ENCODE data around the gene EIPR1.

Gene EIPR1

GRCh38 chr2:3324036-3324386 is 53.6 kb downstream of the EIPR1 start:
- DNase-seq (ENCODE audit: low spot score): no peak

GRCh38 chr2:3323360-3324035 is 54.1 kb downstream of the EIPR1 start:
- DNase-seq (ENCODE audit: low spot score): no peak

DNA sequence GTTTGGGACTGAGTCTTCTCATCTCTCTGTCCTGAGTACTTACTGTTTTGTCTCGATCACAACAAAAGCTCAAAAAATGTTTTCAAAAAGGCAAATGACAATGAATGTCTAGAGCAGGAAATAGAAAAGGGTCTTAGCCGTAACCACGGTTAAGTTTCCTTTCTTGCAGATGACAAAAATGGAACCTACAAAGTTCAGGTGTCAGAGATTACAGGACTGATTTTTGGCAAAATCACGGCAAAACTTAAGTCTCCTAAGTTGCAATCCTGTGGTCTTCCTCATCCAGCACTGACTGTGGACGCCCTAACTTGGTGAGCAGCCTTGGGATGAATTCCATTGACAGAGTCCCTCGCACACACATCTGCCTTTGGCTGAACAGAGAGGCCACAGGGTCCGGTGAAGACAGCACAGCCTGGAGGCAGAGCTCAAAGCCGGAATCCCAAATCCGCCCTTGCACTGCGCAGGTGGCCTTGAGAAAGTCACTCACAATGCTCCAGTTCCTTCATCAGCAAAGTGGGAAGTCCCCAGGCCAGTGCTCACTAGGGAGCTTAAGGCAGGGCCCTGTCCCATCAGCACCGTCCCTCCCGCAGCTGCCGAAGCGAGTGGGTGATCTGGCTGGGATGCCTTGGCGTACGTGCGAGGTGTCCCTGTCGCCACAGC is 55.2 kb downstream of the EIPR1 start:
- no peak for DNase-seq (ENCODE audit: low spot score)

- no peak for DNase-seq (ENCODE audit: low spot score)
Observed at GRCh38 chr2:3321825-3322224, 55.8 kb downstream of the EIPR1 start.

DNA sequence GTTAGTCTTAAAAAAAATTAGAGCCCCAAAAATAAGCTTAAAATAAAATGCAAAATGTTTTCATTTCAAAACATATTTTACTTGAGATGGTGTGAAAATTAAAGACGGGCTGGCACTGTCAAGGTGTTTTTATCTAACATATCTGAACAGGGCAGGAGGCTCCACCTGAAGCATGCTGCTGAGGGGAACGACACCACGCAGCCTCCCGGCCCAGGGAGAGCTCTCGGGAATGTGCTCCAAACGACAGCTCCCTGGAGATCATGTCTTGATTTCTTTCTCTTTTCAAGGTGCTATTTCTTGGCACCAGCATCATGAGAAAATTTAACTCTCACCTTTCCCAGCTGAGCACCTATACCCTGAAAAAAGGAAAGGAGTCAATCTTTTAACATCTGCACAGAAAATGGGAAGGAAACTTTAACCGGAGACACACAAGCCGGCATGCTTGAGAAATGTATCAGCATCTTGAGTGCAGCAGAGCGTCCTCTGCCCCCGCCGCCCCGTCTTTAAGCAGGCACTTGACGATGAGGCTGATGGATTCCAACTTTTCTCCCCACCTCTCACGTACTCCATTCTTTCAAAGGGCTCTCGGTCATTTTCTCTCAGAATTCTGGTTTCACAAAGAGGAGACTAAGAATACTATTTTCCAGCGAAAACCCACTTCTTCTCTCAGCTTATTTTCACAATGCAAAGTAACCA is 56.6 kb downstream of the EIPR1 start:
- no peak for DNase-seq (ENCODE audit: low spot score)

DNA sequence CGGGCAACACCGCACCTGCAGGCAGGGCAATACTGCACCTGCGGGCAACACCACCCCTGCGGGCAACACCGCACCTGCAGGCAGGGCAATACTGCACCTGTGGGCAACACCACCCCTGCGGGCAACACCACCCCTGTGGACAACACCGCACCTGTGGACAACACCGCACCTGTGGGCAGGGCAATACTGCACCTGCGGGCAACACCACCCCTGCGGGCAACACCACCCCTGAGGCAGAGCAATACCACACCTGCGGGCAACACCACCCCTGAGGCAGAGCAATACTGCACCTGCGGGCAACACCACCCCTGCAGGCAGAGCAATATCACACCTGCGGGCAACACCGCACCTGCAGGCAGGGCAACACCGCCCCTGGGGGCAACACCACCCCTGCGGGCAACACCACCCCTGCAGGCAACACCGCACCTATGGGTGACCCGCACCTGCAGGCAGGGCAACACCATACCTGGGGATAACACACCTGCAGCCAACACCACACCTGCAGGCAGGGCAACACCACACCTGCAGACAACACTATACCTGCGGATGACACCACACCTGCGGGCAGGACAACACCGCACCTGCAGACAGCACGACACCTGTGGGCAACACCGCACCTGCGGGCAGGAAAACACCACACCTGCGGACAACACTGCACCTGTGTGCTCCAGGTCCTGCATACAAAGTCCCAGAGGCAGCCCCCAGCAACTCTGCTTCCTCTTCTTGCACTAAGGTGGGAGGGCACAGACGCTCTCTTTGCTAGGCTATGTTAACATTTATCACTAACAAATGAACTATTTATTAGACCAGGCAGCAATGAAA is 57.7 kb downstream of the EIPR1 start:
- no peak for DNase-seq (ENCODE audit: low spot score)

GRCh38 chr2:3319134-3319533 is 58.5 kb downstream of the EIPR1 start:
- DNase-seq (ENCODE audit: low spot score): no peak

- DNase-seq (ENCODE audit: low spot score): no peak
Observed at GRCh38 chr2:3317871-3318590, 59.6 kb downstream of the EIPR1 start.

GRCh38 chr2:3317277-3317685 is 60.3 kb downstream of the EIPR1 start:
- no peak for DNase-seq (ENCODE audit: low spot score)

GRCh38 chr2:3316456-3317276 is 61.0 kb downstream of the EIPR1 start:
- DNase-seq (ENCODE audit: low spot score): no peak

DNA sequence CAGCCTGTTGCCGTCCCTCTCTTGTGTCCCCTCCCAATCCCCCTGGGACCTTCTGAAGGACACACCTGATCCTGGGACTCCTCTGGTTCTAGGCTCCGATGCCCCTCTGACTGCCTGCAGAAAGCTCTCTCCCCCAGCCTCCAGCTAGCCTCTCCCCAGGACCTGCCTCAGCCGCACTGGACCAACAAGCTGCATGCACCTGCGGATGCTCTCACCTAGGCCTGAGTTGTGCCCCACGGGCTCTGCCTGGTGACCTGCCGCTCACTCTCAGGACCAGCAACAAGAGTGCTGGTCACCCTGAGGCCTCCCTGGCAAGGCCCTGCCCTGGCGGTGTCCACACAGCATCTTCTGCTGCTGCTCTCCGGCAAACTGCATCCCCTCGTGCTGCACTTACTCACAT is 63.0 kb downstream of the EIPR1 start:
- no peak for DNase-seq (ENCODE audit: low spot score)

DNA sequence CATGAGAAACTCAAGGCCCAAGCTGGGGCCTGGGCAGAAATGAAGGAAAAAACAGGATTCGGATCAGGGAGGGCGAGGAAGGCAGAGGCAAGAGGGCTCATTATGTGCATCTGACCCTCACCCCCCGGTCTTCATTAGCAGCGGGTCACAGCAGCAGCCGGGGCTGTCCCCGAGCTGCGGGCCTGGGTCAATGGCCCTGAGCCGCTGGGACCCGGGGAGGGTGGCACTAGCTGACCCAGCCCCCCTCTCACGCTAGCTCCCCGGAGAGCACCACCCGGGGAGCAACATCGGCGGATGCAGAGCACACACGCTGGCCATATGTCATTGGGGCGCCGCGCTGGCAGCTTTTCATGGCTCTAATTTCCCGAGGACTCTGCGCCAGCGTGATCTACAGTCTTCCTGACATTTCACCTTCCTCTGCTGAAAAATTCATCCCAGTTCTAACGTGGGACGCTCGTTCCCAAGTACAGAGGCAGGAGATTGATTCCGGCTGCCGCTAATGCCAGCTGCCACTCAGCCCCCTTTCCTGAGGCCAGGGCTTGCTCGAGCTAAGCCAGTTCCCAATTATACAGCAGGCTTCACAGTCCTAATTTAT is 63.7 kb downstream of the EIPR1 start:
- no peak for DNase-seq (ENCODE audit: low spot score)

DNA sequence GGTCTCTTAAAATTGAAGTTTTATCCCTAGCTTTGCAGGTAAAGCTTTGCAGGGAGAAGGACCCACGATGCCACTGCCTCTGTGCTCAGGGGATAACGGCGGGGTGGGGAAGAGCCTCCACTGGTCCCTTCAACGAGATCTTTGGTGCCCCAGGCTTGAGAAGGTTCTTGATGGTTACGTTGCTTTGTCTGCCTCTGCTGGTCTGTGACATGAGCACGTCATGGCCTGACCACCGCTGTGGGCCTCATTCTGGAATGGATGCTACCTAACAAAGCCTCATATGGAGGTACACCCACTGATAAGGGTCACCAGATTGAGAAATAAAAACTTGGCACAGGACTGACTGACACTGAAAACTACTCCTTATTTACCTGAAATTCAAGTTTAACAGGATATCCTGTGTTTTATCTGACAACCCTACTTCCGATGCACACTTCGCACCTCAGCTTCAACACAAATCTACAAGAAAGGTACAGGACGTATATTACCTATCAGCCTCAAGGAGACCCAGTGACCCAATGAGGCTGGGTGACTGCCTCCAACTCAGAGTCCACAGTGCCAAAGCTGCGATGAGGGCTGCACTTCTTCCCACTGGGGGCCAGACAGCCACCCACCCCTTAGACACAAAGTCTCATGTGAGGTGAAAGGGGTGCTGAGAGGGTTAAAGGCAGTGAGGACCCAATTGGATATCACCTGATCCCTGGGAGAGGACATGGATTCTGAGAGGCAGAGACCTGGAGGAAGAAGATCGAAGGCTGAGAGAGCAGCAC is 64.9 kb downstream of the EIPR1 start:
- DNase-seq (ENCODE audit: low spot score): no peak

- no peak for DNase-seq (ENCODE audit: low spot score)
Observed at GRCh38 chr2:3311601-3312000, 66.0 kb downstream of the EIPR1 start.

DNA sequence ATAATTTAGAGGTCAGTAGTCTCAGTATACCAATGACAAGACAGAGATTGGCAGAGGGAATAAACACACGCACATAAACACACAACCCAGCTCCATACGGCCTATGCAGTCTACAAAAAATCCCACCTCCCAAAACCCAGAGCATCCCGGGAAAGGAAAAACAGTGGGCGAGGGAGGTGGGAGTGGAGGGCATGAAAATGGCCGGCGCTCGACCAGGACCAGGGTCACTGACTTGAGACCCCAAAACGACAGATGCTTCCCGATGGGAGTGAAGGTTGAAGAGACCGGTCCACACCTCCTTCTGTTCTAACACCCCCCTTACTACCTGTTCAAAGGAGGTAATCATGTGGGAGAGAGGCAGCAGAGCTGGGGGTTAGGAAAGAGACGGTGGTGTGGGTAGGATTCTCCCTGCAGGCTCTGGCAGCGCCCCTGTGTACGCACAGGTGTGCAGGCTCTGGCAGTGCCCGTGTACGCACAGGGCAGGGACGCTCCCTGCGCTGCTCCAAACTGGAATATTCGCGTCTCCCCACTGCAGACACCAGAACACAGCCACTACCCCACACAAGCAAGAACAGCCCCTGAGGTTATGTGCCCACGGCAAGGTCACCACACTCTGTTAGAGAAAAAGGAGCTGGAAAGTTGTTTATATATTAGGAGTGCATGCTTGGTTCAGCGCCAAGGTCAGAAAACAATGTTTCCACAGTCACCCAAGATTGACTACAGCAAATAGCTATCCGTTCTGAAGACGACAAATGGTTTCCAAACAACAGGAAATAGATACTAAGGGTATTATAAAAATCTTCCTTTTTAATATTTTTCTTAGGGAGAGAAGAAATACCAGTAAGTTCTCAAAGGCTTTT is 67.9 kb downstream of the EIPR1 start:
- DNase-seq (ENCODE audit: low spot score): no peak

- no peak for DNase-seq (ENCODE audit: low spot score)
Observed at GRCh38 chr2:3307901-3308300, 69.7 kb downstream of the EIPR1 start.

GRCh38 chr2:3307236-3307635 is 70.4 kb downstream of the EIPR1 start:
- no peak for DNase-seq (ENCODE audit: low spot score)

DNA sequence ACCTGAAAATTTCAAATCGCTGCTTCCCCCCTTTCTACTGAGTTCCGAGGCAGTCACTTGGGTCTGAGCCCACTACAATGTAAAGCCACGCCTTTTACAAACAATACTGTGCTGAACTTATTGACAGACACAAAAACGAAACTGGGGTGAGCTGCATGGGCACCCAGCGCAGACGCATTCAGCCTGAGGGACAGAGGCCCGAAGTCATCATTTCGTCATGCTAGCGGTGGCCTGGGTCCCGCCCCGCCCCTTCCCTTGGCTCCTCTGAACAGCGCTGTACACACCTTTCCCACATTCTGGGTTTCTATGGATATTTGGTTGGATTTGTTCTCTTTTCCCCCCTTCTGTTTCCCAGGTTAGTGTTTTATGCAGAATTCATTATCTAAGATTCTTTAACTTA is 71.7 kb downstream of the EIPR1 start:
- no peak for DNase-seq (ENCODE audit: low spot score)

- DNase-seq (ENCODE audit: low spot score): no peak
Observed at GRCh38 chr2:3305431-3305830, 72.2 kb downstream of the EIPR1 start.
